Measurements from ENCODE around the gene TMEM95.

Gene TMEM95

DNA sequence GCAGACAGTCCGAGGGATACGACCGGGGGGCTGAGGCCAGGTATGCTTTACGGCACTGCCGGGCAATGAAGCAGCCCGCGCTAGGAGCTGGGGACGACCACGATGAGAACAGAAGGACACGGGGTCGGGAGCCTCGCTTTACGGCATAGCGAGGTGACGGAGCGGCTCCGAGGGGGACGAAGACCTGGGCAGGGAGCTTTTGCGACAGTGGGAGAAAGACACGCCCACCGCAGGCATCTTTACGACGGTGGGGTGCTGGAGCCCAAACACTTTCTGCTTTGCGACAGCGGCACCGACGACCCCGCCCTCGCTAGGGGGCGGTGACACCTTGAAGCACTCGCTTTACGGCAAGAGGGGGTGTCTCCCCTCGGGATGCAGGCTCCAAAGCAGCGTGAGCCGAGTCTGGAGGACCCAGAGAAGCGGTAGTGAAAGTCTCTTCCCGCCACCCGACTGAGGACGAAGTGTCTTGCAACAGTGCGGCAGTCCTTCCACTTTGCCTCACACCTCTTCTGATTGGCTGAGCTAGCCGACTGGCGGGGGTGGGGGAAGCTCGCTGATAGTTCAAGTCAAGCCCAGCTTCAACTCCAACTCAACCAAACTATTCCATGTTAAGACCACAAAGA, 25.5 kb upstream of the TMEM95 start (continued):
- TF ChIP-seq, protein P1, sequence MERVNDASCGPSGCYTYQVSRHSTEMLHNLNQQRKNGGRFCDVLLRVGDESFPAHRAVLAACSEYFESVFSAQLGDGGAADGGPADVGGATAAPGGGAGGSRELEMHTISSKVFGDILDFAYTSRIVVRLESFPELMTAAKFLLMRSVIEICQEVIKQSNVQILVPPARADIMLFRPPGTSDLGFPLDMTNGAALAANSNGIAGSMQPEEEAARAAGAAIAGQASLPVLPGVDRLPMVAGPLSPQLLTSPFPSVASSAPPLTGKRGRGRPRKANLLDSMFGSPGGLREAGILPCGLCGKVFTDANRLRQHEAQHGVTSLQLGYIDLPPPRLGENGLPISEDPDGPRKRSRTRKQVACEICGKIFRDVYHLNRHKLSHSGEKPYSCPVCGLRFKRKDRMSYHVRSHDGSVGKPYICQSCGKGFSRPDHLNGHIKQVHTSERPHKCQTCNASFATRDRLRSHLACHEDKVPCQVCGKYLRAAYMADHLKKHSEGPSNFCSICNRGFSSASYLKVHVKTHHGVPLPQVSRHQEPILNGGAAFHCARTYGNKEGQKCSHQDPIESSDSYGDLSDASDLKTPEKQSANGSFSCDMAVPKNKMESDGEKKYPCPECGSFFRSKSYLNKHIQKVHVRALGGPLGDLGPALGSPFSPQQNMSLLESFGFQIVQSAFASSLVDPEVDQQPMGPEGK (tag by site-specific recombination; IDR thresholded peaks at IDR 0.05) = peak; percentile 91
- TF ChIP-seq, protein P2, sequence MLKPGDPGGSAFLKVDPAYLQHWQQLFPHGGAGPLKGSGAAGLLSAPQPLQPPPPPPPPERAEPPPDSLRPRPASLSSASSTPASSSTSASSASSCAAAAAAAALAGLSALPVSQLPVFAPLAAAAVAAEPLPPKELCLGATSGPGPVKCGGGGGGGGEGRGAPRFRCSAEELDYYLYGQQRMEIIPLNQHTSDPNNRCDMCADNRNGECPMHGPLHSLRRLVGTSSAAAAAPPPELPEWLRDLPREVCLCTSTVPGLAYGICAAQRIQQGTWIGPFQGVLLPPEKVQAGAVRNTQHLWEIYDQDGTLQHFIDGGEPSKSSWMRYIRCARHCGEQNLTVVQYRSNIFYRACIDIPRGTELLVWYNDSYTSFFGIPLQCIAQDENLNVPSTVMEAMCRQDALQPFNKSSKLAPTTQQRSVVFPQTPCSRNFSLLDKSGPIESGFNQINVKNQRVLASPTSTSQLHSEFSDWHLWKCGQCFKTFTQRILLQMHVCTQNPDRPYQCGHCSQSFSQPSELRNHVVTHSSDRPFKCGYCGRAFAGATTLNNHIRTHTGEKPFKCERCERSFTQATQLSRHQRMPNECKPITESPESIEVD (tag by site-specific recombination; IDR thresholded peaks at IDR 0.05) = no peak
- TF ChIP-seq ZNF169 (tag by site-specific recombination; IDR thresholded peaks at IDR 0.05) (no peak), ZSCAN30 (tag by site-specific recombination; IDR thresholded peaks at IDR 0.05) (no peak), OVOL3 (tag by site-specific recombination; IDR thresholded peaks at IDR 0.05) (0 out of 2 replicates have a peak, but pooled peaks have one; percentile 44), ZNF626 (tag by site-specific recombination; IDR thresholded peaks at IDR 0.05) (no peak), ZNF433 (tag by site-specific recombination; IDR thresholded peaks at IDR 0.05; ENCODE audit: low read depth) (no peak), ZSCAN23 (tag by site-specific recombination; IDR thresholded peaks at IDR 0.05) (no peak), ZNF664 (tag by site-specific recombination; IDR thresholded peaks at IDR 0.05) (no peak), ZNF510 (tag by site-specific recombination; IDR thresholded peaks at IDR 0.05; ENCODE audit: insufficient replicate concordance) (no peak), KLF16 (tag by site-specific recombination; IDR thresholded peaks at IDR 0.05) (peak; percentile 94), ZNF549 (tag by site-specific recombination; IDR thresholded peaks at IDR 0.05) (no peak), ZNF311 (tag by site-specific recombination; IDR thresholded peaks at IDR 0.05; ENCODE audit: borderline replicate concordance) (no peak), ZNF239 (tag by site-specific recombination; IDR thresholded peaks at IDR 0.05) (no peak), ZNF529 (tag by site-specific recombination; IDR thresholded peaks at IDR 0.05; ENCODE audit: insufficient replicate concordance) (no peak), ZNF404 (tag by site-specific recombination; IDR thresholded peaks at IDR 0.05) (no peak), ZNF112 (tag by site-specific recombination; IDR thresholded peaks at IDR 0.05) (no peak), ZNF221 (tag by site-specific recombination; IDR thresholded peaks at IDR 0.05; ENCODE audit: borderline replicate concordance) (no peak), ZNF621 (tag by site-specific recombination; IDR thresholded peaks at IDR 0.05) (no peak), ZBTB48 (tag by site-specific recombination; IDR thresholded peaks at IDR 0.05) (no peak; the same call in 1 of the 2 replicates)
- TF ChIP-seq, protein P3, sequence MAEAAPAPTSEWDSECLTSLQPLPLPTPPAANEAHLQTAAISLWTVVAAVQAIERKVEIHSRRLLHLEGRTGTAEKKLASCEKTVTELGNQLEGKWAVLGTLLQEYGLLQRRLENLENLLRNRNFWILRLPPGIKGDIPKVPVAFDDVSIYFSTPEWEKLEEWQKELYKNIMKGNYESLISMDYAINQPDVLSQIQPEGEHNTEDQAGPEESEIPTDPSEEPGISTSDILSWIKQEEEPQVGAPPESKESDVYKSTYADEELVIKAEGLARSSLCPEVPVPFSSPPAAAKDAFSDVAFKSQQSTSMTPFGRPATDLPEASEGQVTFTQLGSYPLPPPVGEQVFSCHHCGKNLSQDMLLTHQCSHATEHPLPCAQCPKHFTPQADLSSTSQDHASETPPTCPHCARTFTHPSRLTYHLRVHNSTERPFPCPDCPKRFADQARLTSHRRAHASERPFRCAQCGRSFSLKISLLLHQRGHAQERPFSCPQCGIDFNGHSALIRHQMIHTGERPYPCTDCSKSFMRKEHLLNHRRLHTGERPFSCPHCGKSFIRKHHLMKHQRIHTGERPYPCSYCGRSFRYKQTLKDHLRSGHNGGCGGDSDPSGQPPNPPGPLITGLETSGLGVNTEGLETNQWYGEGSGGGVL (tag by site-specific recombination; IDR thresholded peaks at IDR 0.05) = 0 out of 2 replicates have a peak, but pooled peaks have one; percentile 23
- TF ChIP-seq, protein P4, sequence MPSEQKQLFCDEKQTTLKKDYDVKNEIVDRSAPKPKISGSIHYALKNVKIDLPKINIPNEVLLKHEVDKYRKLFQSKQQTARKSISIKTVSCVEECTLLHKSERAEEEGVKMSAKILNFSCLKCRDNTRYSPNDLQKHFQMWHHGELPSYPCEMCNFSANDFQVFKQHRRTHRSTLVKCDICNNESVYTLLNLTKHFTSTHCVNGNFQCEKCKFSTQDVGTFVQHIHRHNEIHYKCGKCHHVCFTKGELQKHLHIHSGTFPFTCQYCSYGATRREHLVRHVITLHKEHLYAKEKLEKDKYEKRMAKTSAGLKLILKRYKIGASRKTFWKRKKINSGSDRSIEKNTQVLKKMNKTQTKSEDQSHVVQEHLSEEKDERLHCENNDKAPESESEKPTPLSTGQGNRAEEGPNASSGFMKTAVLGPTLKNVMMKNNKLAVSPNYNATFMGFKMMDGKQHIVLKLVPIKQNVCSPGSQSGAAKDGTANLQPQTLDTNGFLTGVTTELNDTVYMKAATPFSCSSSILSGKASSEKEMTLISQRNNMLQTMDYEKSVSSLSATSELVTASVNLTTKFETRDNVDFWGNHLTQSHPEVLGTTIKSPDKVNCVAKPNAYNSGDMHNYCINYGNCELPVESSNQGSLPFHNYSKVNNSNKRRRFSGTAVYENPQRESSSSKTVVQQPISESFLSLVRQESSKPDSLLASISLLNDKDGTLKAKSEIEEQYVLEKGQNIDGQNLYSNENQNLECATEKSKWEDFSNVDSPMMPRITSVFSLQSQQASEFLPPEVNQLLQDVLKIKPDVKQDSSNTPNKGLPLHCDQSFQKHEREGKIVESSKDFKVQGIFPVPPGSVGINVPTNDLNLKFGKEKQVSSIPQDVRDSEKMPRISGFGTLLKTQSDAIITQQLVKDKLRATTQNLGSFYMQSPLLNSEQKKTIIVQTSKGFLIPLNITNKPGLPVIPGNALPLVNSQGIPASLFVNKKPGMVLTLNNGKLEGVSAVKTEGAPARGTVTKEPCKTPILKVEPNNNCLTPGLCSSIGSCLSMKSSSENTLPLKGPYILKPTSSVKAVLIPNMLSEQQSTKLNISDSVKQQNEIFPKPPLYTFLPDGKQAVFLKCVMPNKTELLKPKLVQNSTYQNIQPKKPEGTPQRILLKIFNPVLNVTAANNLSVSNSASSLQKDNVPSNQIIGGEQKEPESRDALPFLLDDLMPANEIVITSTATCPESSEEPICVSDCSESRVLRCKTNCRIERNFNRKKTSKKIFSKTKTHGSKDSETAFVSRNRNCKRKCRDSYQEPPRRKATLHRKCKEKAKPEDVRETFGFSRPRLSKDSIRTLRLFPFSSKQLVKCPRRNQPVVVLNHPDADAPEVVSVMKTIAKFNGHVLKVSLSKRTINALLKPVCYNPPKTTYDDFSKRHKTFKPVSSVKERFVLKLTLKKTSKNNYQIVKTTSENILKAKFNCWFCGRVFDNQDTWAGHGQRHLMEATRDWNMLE (tag by site-specific recombination; conservative IDR thresholded peaks at IDR 0.05; ENCODE audit: low read depth) = peak; percentile 64
- TF ChIP-seq, protein P5, sequence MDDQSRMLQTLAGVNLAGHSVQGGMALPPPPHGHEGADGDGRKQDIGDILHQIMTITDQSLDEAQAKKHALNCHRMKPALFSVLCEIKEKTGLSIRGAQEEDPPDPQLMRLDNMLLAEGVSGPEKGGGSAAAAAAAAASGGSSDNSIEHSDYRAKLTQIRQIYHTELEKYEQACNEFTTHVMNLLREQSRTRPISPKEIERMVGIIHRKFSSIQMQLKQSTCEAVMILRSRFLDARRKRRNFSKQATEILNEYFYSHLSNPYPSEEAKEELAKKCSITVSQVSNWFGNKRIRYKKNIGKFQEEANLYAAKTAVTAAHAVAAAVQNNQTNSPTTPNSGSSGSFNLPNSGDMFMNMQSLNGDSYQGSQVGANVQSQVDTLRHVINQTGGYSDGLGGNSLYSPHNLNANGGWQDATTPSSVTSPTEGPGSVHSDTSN (CRISPR knock-in tag; IDR thresholded peaks at IDR 0.05) = peak; percentile 71
- TF ChIP-seq, protein P6, sequence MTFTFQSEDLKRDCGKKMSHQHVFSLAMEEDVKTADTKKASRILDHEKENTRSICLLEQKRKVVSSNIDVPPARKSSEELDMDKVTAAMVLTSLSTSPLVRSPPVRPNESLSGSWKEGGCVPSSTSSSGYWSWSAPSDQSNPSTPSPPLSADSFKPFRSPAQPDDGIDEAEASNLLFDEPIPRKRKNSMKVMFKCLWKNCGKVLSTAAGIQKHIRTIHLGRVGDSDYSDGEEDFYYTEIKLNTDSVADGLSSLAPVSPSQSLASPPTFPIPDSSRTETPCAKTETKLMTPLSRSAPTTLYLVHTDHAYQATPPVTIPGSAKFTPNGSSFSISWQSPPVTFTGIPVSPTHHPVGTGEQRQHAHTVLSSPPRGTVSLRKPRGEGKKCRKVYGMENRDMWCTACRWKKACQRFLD (tag by site-specific recombination; IDR thresholded peaks at IDR 0.05) = no peak
- TF ChIP-seq, protein P7, sequence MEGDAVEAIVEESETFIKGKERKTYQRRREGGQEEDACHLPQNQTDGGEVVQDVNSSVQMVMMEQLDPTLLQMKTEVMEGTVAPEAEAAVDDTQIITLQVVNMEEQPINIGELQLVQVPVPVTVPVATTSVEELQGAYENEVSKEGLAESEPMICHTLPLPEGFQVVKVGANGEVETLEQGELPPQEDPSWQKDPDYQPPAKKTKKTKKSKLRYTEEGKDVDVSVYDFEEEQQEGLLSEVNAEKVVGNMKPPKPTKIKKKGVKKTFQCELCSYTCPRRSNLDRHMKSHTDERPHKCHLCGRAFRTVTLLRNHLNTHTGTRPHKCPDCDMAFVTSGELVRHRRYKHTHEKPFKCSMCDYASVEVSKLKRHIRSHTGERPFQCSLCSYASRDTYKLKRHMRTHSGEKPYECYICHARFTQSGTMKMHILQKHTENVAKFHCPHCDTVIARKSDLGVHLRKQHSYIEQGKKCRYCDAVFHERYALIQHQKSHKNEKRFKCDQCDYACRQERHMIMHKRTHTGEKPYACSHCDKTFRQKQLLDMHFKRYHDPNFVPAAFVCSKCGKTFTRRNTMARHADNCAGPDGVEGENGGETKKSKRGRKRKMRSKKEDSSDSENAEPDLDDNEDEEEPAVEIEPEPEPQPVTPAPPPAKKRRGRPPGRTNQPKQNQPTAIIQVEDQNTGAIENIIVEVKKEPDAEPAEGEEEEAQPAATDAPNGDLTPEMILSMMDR (tag by site-specific recombination; IDR thresholded peaks at IDR 0.05) = no peak
